ENCODE results near the gene C8A. TPM values are rescaled to one million over a fixed set of nuclear protein-coding genes. Genes with fewer than 3 reads are reported as not detected.
A peak's percentile ranks its signal among the peaks of the same experiment; 100 is the strongest.

C8A gene
- total and polyA plus RNA-seq, 2 donors: 0.16 TPM; not detected in 1

GRCh38 chr1:56850411-56850810, 4.2 kb upstream of the C8A start:
- no peak overlapping the region for H3K4me3 ChIP-seq (ENCODE audit: low read depth, low read length)
- no peak for DNase-seq (ENCODE audit: extremely low spot score)
- no peak overlapping the region for H3K27ac ChIP-seq (ENCODE audit: low read depth)
- H3K4me1 ChIP-seq (ENCODE audit: insufficient read depth): no peaks in the 10 kb centered on the region
- 86% methylated on average over 2 of the region's 2 CpGs for WGBS
- H3K36me3 ChIP-seq (ENCODE audit: insufficient read depth): no peaks in the 10 kb centered on the region

- H3K36me3 ChIP-seq (ENCODE audit: insufficient read depth): no peaks in the 10 kb centered on the region
- WGBS: 84% methylated on average over 5 of the region's 5 CpGs
- no peaks in the 10 kb centered on the region for H3K4me1 ChIP-seq (ENCODE audit: insufficient read depth)
- no peak overlapping the region for H3K4me3 ChIP-seq (ENCODE audit: low read depth, low read length)
- H3K27ac ChIP-seq (ENCODE audit: low read depth): no peak overlapping the region
- DNase-seq (ENCODE audit: extremely low spot score): no peak
These were observed 3.7 kb upstream of the C8A start for GRCh38 chr1:56850922-56851321.

- no peak for DNase-seq (ENCODE audit: extremely low spot score)
- Histone ChIP-seq H3K36me3 (ENCODE audit: insufficient read depth) (no peaks in the 10 kb centered on the region), H3K4me3 (ENCODE audit: low read depth, low read length) (no peak overlapping the region), H3K4me1 (ENCODE audit: insufficient read depth) (no peaks in the 10 kb centered on the region), H3K27ac (ENCODE audit: low read depth) (no peak overlapping the region)
- WGBS: 95% methylated on average over 1 of the region's 1 CpG
These were observed 2.1 kb upstream of the C8A start for GRCh38 chr1:56852476-56852875.

GRCh38 chr1:56855190-56855589, 593 bp downstream of the C8A start:
- no peaks in the 10 kb centered on the region for H3K4me1 ChIP-seq (ENCODE audit: insufficient read depth)
- 43% methylated on average over 1 of the region's 1 CpG for WGBS
- no peak overlapping the region for H3K4me3 ChIP-seq (ENCODE audit: low read depth, low read length)
- no peaks in the 10 kb centered on the region for H3K36me3 ChIP-seq (ENCODE audit: insufficient read depth)
- DNase-seq (ENCODE audit: extremely low spot score): no peak
- no peak overlapping the region for H3K27ac ChIP-seq (ENCODE audit: low read depth)

- Histone ChIP-seq H3K27ac (ENCODE audit: low read depth) (no peak overlapping the region), H3K36me3 (ENCODE audit: insufficient read depth) (no peaks in the 10 kb centered on the region)
These were observed 1.6 kb downstream of the C8A start for GRCh38 chr1:56856186-56856585.

GRCh38 chr1:56859287-56859686, 4.7 kb downstream of the C8A start:
- Histone ChIP-seq H3K4me3 (ENCODE audit: low read depth, low read length) (no peak overlapping the region), H3K36me3 (ENCODE audit: insufficient read depth) (no peaks in the 10 kb centered on the region), H3K4me1 (ENCODE audit: insufficient read depth) (no peaks in the 10 kb centered on the region), H3K27ac (ENCODE audit: low read depth) (no peak overlapping the region)
- DNase-seq (ENCODE audit: extremely low spot score): no peak

More at GRCh38 chr1:56856186-56856585, 1.6 kb downstream of the C8A start:
- no peak for DNase-seq (ENCODE audit: extremely low spot score)
- H3K4me3 ChIP-seq (ENCODE audit: low read depth, low read length): no peak overlapping the region
- H3K4me1 ChIP-seq (ENCODE audit: insufficient read depth): no peaks in the 10 kb centered on the region

- Histone ChIP-seq H3K4me1 (ENCODE audit: insufficient read depth) (no peaks in the 10 kb centered on the region), H3K36me3 (ENCODE audit: insufficient read depth) (no peaks in the 10 kb centered on the region), H3K4me3 (ENCODE audit: low read depth, low read length) (no peak overlapping the region), H3K27ac (ENCODE audit: low read depth) (no peak overlapping the region)
- DNase-seq (ENCODE audit: extremely low spot score): no peak
- 82% methylated on average over 3 of the region's 3 CpGs for WGBS
These were observed 8.8 kb downstream of the C8A start for GRCh38 chr1:56863265-56863992.

GRCh38 chr1:56864430-56864829, 9.8 kb downstream of the C8A start:
- Histone ChIP-seq H3K36me3 (ENCODE audit: insufficient read depth) (no peaks in the 10 kb centered on the region), H3K4me1 (ENCODE audit: insufficient read depth) (no peaks in the 10 kb centered on the region), H3K4me3 (ENCODE audit: low read depth, low read length) (no peak overlapping the region), H3K27ac (ENCODE audit: low read depth) (no peak overlapping the region)
- DNase-seq (ENCODE audit: extremely low spot score): no peak
- WGBS: 76% methylated on average over 2 of the region's 2 CpGs

GRCh38 chr1:56866656-56867055, 12.1 kb downstream of the C8A start:
- H3K4me3 ChIP-seq (ENCODE audit: low read depth, low read length): no peak overlapping the region

GRCh38 chr1:56867491-56867890, 12.9 kb downstream of the C8A start:
- Histone ChIP-seq H3K36me3 (ENCODE audit: insufficient read depth) (no peaks in the 10 kb centered on the region), H3K4me1 (ENCODE audit: insufficient read depth) (no peaks in the 10 kb centered on the region), H3K4me3 (ENCODE audit: low read depth, low read length) (no peak overlapping the region), H3K27ac (ENCODE audit: low read depth) (no peak overlapping the region)
- DNase-seq (ENCODE audit: extremely low spot score): no peak
- 87% methylated on average over 5 of the region's 5 CpGs for WGBS

More at GRCh38 chr1:56866656-56867055, 12.1 kb downstream of the C8A start:
- no peak for DNase-seq (ENCODE audit: extremely low spot score)
- no peak overlapping the region for H3K27ac ChIP-seq (ENCODE audit: low read depth)
- 55% methylated on average over 2 of the region's 2 CpGs for WGBS
- H3K36me3 ChIP-seq (ENCODE audit: insufficient read depth): no peaks in the 10 kb centered on the region
- H3K4me1 ChIP-seq (ENCODE audit: insufficient read depth): no peaks in the 10 kb centered on the region

- no peak overlapping the region for H3K27ac ChIP-seq (ENCODE audit: low read depth)
- DNase-seq (ENCODE audit: extremely low spot score): no peak
- no peaks in the 10 kb centered on the region for H3K36me3 ChIP-seq (ENCODE audit: insufficient read depth)
- 55% methylated on average over 2 of the region's 2 CpGs for WGBS
- no peaks in the 10 kb centered on the region for H3K4me1 ChIP-seq (ENCODE audit: insufficient read depth)
- no peak overlapping the region for H3K4me3 ChIP-seq (ENCODE audit: low read depth, low read length)
These were observed 14.2 kb downstream of the C8A start for GRCh38 chr1:56868761-56869160.

GRCh38 chr1:56872597-56872996, 18.0 kb downstream of the C8A start:
- H3K36me3 ChIP-seq (ENCODE audit: insufficient read depth): no peaks in the 10 kb centered on the region
- no peak overlapping the region for H3K27ac ChIP-seq (ENCODE audit: low read depth)
- no peak overlapping the region for H3K4me3 ChIP-seq (ENCODE audit: low read depth, low read length)
- DNase-seq (ENCODE audit: extremely low spot score): peak; percentile 7
- H3K4me1 ChIP-seq (ENCODE audit: insufficient read depth): no peaks in the 10 kb centered on the region

GRCh38 chr1:56873213-56873612, 18.6 kb downstream of the C8A start:
- H3K4me1 ChIP-seq (ENCODE audit: insufficient read depth): no peaks in the 10 kb centered on the region
- H3K27ac ChIP-seq (ENCODE audit: low read depth): no peak overlapping the region
- H3K36me3 ChIP-seq (ENCODE audit: insufficient read depth): no peaks in the 10 kb centered on the region
- WGBS: 91% methylated on average over 1 of the region's 1 CpG
- H3K4me3 ChIP-seq (ENCODE audit: low read depth, low read length): no peak overlapping the region
- DNase-seq (ENCODE audit: extremely low spot score): no peak

GRCh38 chr1:56874689-56875088, 20.1 kb downstream of the C8A start:
- no peaks in the 10 kb centered on the region for H3K4me1 ChIP-seq (ENCODE audit: insufficient read depth)
- H3K27ac ChIP-seq (ENCODE audit: low read depth): no peak overlapping the region
- 91% methylated on average over 4 of the region's 4 CpGs for WGBS
- no peak for DNase-seq (ENCODE audit: extremely low spot score)
- H3K4me3 ChIP-seq (ENCODE audit: low read depth, low read length): no peak overlapping the region
- H3K36me3 ChIP-seq (ENCODE audit: insufficient read depth): no peaks in the 10 kb centered on the region

GRCh38 chr1:56877973-56878372, 23.4 kb downstream of the C8A start:
- Histone ChIP-seq H3K4me1 (ENCODE audit: insufficient read depth) (no peaks in the 10 kb centered on the region), H3K36me3 (ENCODE audit: insufficient read depth) (no peaks in the 10 kb centered on the region), H3K4me3 (ENCODE audit: low read depth, low read length) (no peak overlapping the region), H3K27ac (ENCODE audit: low read depth) (no peak overlapping the region)
- 59% methylated on average over 3 of the region's 3 CpGs for WGBS
- no peak for DNase-seq (ENCODE audit: extremely low spot score)

Data from urinary bladder (tissue), 4 donors.